HG03045 (cell line): ENCODE results near the gene ZNF654.
"Not testable (repeated sequence)": the region's sequence is repeated elsewhere in the genome, so short reads cannot be mapped to it uniquely, and the experiment has no call there.

ENCODE experiments used
- ATAC-seq: cut with Tn5 transposase; IDR thresholded peaks from one replicate; pipeline ENCODE4 v1.9.1; 2021; ENCODE audit warnings: mild to moderate bottlenecking, moderate library complexity; ENCODE audit not compliant: unreplicated experiment

Gene ZNF654

GRCh38 chr3:88133711-88134263, 74.7 kb downstream of the ZNF654 start:
- no peak for ATAC-seq

- ATAC-seq, result no peak
Observed at GRCh38 chr3:88137836-88138235, 78.8 kb downstream of the ZNF654 start.

- no peak for ATAC-seq
Observed at GRCh38 chr3:88141458-88142083, 82.5 kb downstream of the ZNF654 start.

GRCh38 chr3:88142094-88142624, 83.1 kb downstream of the ZNF654 start:
- no peak for ATAC-seq

GRCh38 chr3:88147261-88147660, 88.2 kb downstream of the ZNF654 start:
- ATAC-seq, result no peak

GRCh38 chr3:88148651-88149050, 89.6 kb downstream of the ZNF654 start:
- ATAC-seq, result no peak

GRCh38 chr3:88149101-88149508, 90.0 kb downstream of the ZNF654 start:
- ATAC-seq, result peak; percentile 12

GRCh38 chr3:88149509-88150362, 90.7 kb downstream of the ZNF654 start, which contains the start of gene C3orf38:
TSS of gene C3orf38 (plus strand) at chr3:88149959. CDS start at chr3:88150053, 94 bp downstream.
- ATAC-seq, result peak; percentile 85

GRCh38 chr3:88150371-88150770, 91.3 kb downstream of the ZNF654 start:
- ATAC-seq, result peak; percentile 16

- no peak for ATAC-seq
Observed at GRCh38 chr3:88150806-88151205, 91.8 kb downstream of the ZNF654 start.

GRCh38 chr3:88151358-88151757, 92.3 kb downstream of the ZNF654 start:
- ATAC-seq, result no peak

- no peak for ATAC-seq
Observed at GRCh38 chr3:88152841-88153240, 93.8 kb downstream of the ZNF654 start.

GRCh38 chr3:88166419-88166971, 107.4 kb downstream of the ZNF654 start:
- no peak for ATAC-seq

- no peak for ATAC-seq
Observed at GRCh38 chr3:88167173-88167572, 108.1 kb downstream of the ZNF654 start.

- no peak for ATAC-seq
Observed at GRCh38 chr3:88167704-88168103, 108.6 kb downstream of the ZNF654 start.

- no peak for ATAC-seq
Observed at GRCh38 chr3:88168171-88168570, 109.1 kb downstream of the ZNF654 start.

GRCh38 chr3:88180398-88180999, 121.4 kb downstream of the ZNF654 start:
- peak; percentile 69 for ATAC-seq

GRCh38 chr3:88182165-88182918, 123.3 kb downstream of the ZNF654 start:
- not testable (repeated sequence) for ATAC-seq

GRCh38 chr3:88188436-88188835, 129.4 kb downstream of the ZNF654 start:
- no peak for ATAC-seq

- peak; percentile 93 for ATAC-seq
Observed at GRCh38 chr3:88189361-88189810, 130.3 kb downstream of the ZNF654 start.
